Measurements from ENCODE around the gene SUN2.

Gene SUN2

GRCh38 chr22:38735126-38735464, 20.7 kb downstream of the SUN2 start:
- H3K79me2 ChIP-seq (ENCODE audit: control insufficient read depth, insufficient read depth, low read length), result no peaks in the 10 kb centered on the region
- H3K9ac ChIP-seq (ENCODE audit: low read length), result no peak overlapping the region
- no peak overlapping the region for H4K5ac ChIP-seq (ENCODE audit: low read length)
- no peak overlapping the region for H3K18ac ChIP-seq (ENCODE audit: low read length)
- no peak overlapping the region for H3K56ac ChIP-seq (ENCODE audit: low read length)
- no CpG with 5 or more reads among the region's 7 CpGs for WGBS (ENCODE audit: extremely low coverage, insufficient coverage, low lambda C conversion rate)
- peaks cover 18% of the 10 kb centered on the region for H3K36me3 ChIP-seq (ENCODE audit: control insufficient read depth, insufficient read depth, low read length)
- no peak overlapping the region for H3K27ac ChIP-seq (ENCODE audit: low read depth, low read length)
- no peak overlapping the region for H4K8ac ChIP-seq (ENCODE audit: low read depth, low read length)
- H3K27me3 ChIP-seq (ENCODE audit: insufficient read depth, low read length, poor library complexity), result no peaks in the 10 kb centered on the region
- H3K79me1 ChIP-seq (ENCODE audit: low read length), result no peaks in the 10 kb centered on the region
- no peaks in the 10 kb centered on the region for H3K4me1 ChIP-seq (ENCODE audit: control insufficient read depth, low read depth, low read length)
- H2BK5ac ChIP-seq (ENCODE audit: low read length), result no peak overlapping the region
- H3K4ac ChIP-seq (ENCODE audit: low read depth, low read length), result no peak overlapping the region
- no peak overlapping the region for H2BK15ac ChIP-seq (replicated peaks; ENCODE audit: low read depth)
- H2BK120ac ChIP-seq (ENCODE audit: low read depth, low read length), result no peak overlapping the region
- DNase-seq, result no peak
- H3K4me3 ChIP-seq (ENCODE audit: low read length), result no peak overlapping the region
- H3K4me2 ChIP-seq (ENCODE audit: low read length), result no peak overlapping the region
- H3K23ac ChIP-seq (ENCODE audit: low read length), result no peak overlapping the region
- H2AK5ac ChIP-seq (ENCODE audit: low read length), result no peak overlapping the region

- no peaks in the 10 kb centered on the region for H3K27me3 ChIP-seq (ENCODE audit: insufficient read depth, low read length, poor library complexity)
- no peak overlapping the region for H2BK15ac ChIP-seq (replicated peaks; ENCODE audit: low read depth)
- no peaks in the 10 kb centered on the region for H3K79me1 ChIP-seq (ENCODE audit: low read length)
- no peak overlapping the region for H3K18ac ChIP-seq (ENCODE audit: low read length)
- H3K4ac ChIP-seq (ENCODE audit: low read depth, low read length), result no peak overlapping the region
- H3K56ac ChIP-seq (ENCODE audit: low read length), result no peak overlapping the region
- H2BK120ac ChIP-seq (ENCODE audit: low read depth, low read length), result no peak overlapping the region
- no CpG with 5 or more reads among the region's 13 CpGs for WGBS (ENCODE audit: extremely low coverage, insufficient coverage, low lambda C conversion rate)
- H2AK5ac ChIP-seq (ENCODE audit: low read length), result no peak overlapping the region
- no peak overlapping the region for H3K27ac ChIP-seq (ENCODE audit: low read depth, low read length)
- no peak overlapping the region for H4K5ac ChIP-seq (ENCODE audit: low read length)
- no peaks in the 10 kb centered on the region for H3K79me2 ChIP-seq (ENCODE audit: control insufficient read depth, insufficient read depth, low read length)
- no peak overlapping the region for H3K4me2 ChIP-seq (ENCODE audit: low read length)
- H3K4me3 ChIP-seq (ENCODE audit: low read length), result no peak overlapping the region
- no peaks in the 10 kb centered on the region for H3K4me1 ChIP-seq (ENCODE audit: control insufficient read depth, low read depth, low read length)
- DNase-seq, result no peak
- peaks cover 18% of the 10 kb centered on the region for H3K36me3 ChIP-seq (ENCODE audit: control insufficient read depth, insufficient read depth, low read length)
- no peak overlapping the region for H4K8ac ChIP-seq (ENCODE audit: low read depth, low read length)
- no peak overlapping the region for H3K23ac ChIP-seq (ENCODE audit: low read length)
- H2BK5ac ChIP-seq (ENCODE audit: low read length), result no peak overlapping the region
- no peak overlapping the region for H3K9ac ChIP-seq (ENCODE audit: low read length)
Observed at GRCh38 chr22:38734421-38735100, 21.2 kb downstream of the SUN2 start.

- no peaks in the 10 kb centered on the region for H3K79me2 ChIP-seq (ENCODE audit: control insufficient read depth, insufficient read depth, low read length)
- H2BK5ac ChIP-seq (ENCODE audit: low read length), result no peak overlapping the region
- H2BK15ac ChIP-seq (replicated peaks; ENCODE audit: low read depth), result no peak overlapping the region
- H3K56ac ChIP-seq (ENCODE audit: low read length), result no peak overlapping the region
- H3K79me1 ChIP-seq (ENCODE audit: low read length), result no peaks in the 10 kb centered on the region
- H3K4ac ChIP-seq (ENCODE audit: low read depth, low read length), result no peak overlapping the region
- no peak overlapping the region for H4K8ac ChIP-seq (ENCODE audit: low read depth, low read length)
- no CpG with 5 or more reads among the region's 8 CpGs for WGBS (ENCODE audit: extremely low coverage, insufficient coverage, low lambda C conversion rate)
- H4K5ac ChIP-seq (ENCODE audit: low read length), result no peak overlapping the region
- H2AK5ac ChIP-seq (ENCODE audit: low read length), result no peak overlapping the region
- no peak overlapping the region for H3K9ac ChIP-seq (ENCODE audit: low read length)
- no peak overlapping the region for H3K18ac ChIP-seq (ENCODE audit: low read length)
- DNase-seq, result no peak
- H3K4me3 ChIP-seq (ENCODE audit: low read length), result no peak overlapping the region
- H2BK120ac ChIP-seq (ENCODE audit: low read depth, low read length), result no peak overlapping the region
- H3K23ac ChIP-seq (ENCODE audit: low read length), result no peak overlapping the region
- no peaks in the 10 kb centered on the region for H3K27me3 ChIP-seq (ENCODE audit: insufficient read depth, low read length, poor library complexity)
- no peak overlapping the region for H3K27ac ChIP-seq (ENCODE audit: low read depth, low read length)
- H3K4me1 ChIP-seq (ENCODE audit: control insufficient read depth, low read depth, low read length), result no peaks in the 10 kb centered on the region
- H3K4me2 ChIP-seq (ENCODE audit: low read length), result no peak overlapping the region
- H3K36me3 ChIP-seq (ENCODE audit: control insufficient read depth, insufficient read depth, low read length), result peaks cover 11% of the 10 kb centered on the region
Observed at GRCh38 chr22:38733724-38734381, 21.9 kb downstream of the SUN2 start.

- WGBS (ENCODE audit: extremely low coverage, insufficient coverage, low lambda C conversion rate), result no CpG with 5 or more reads among the region's 4 CpGs
Observed at GRCh38 chr22:38733329-38733723, 22.5 kb downstream of the SUN2 start.

GRCh38 chr22:38732251-38732815, 23.5 kb downstream of the SUN2 start:
- no peak overlapping the region for H3K4ac ChIP-seq (ENCODE audit: low read depth, low read length)
- H3K18ac ChIP-seq (ENCODE audit: low read length), result no peak overlapping the region
- no peak overlapping the region for H3K4me2 ChIP-seq (ENCODE audit: low read length)
- H3K4me1 ChIP-seq (ENCODE audit: control insufficient read depth, low read depth, low read length), result no peaks in the 10 kb centered on the region
- no CpG with 5 or more reads among the region's 13 CpGs for WGBS (ENCODE audit: extremely low coverage, insufficient coverage, low lambda C conversion rate)
- no peak overlapping the region for H4K5ac ChIP-seq (ENCODE audit: low read length)
- no peak overlapping the region for H3K56ac ChIP-seq (ENCODE audit: low read length)
- no peak overlapping the region for H2BK5ac ChIP-seq (ENCODE audit: low read length)
- H2BK15ac ChIP-seq (replicated peaks; ENCODE audit: low read depth), result no peak overlapping the region
- no peak overlapping the region for H3K4me3 ChIP-seq (ENCODE audit: low read length)
- H3K23ac ChIP-seq (ENCODE audit: low read length), result no peak overlapping the region
- H3K79me2 ChIP-seq (ENCODE audit: control insufficient read depth, insufficient read depth, low read length), result no peaks in the 10 kb centered on the region
- H3K9ac ChIP-seq (ENCODE audit: low read length), result no peak overlapping the region
- H3K79me1 ChIP-seq (ENCODE audit: low read length), result no peaks in the 10 kb centered on the region
- no peak overlapping the region for H3K27ac ChIP-seq (ENCODE audit: low read depth, low read length)
- DNase-seq, result no peak
- no peak overlapping the region for H4K8ac ChIP-seq (ENCODE audit: low read depth, low read length)
- no peaks in the 10 kb centered on the region for H3K27me3 ChIP-seq (ENCODE audit: insufficient read depth, low read length, poor library complexity)
- H3K36me3 ChIP-seq (ENCODE audit: control insufficient read depth, insufficient read depth, low read length), result peaks cover 13% of the 10 kb centered on the region
- H2AK5ac ChIP-seq (ENCODE audit: low read length), result no peak overlapping the region
- H2BK120ac ChIP-seq (ENCODE audit: low read depth, low read length), result no peak overlapping the region

More at GRCh38 chr22:38733329-38733723, 22.5 kb downstream of the SUN2 start:
- H3K27me3 ChIP-seq (ENCODE audit: insufficient read depth, low read length, poor library complexity), result no peaks in the 10 kb centered on the region
- H3K4me1 ChIP-seq (ENCODE audit: control insufficient read depth, low read depth, low read length), result no peaks in the 10 kb centered on the region
- no peak overlapping the region for H3K56ac ChIP-seq (ENCODE audit: low read length)
- no peak overlapping the region for H4K5ac ChIP-seq (ENCODE audit: low read length)
- H3K18ac ChIP-seq (ENCODE audit: low read length), result no peak overlapping the region
- H2AK5ac ChIP-seq (ENCODE audit: low read length), result no peak overlapping the region
- no peak overlapping the region for H3K23ac ChIP-seq (ENCODE audit: low read length)
- H3K79me2 ChIP-seq (ENCODE audit: control insufficient read depth, insufficient read depth, low read length), result no peaks in the 10 kb centered on the region
- no peak overlapping the region for H3K9ac ChIP-seq (ENCODE audit: low read length)
- H2BK120ac ChIP-seq (ENCODE audit: low read depth, low read length), result no peak overlapping the region
- no peak overlapping the region for H2BK5ac ChIP-seq (ENCODE audit: low read length)
- no peak overlapping the region for H2BK15ac ChIP-seq (replicated peaks; ENCODE audit: low read depth)
- H3K4ac ChIP-seq (ENCODE audit: low read depth, low read length), result no peak overlapping the region
- no peak overlapping the region for H3K4me3 ChIP-seq (ENCODE audit: low read length)
- H3K27ac ChIP-seq (ENCODE audit: low read depth, low read length), result no peak overlapping the region
- no peak for DNase-seq
- H4K8ac ChIP-seq (ENCODE audit: low read depth, low read length), result no peak overlapping the region
- peaks cover 10% of the 10 kb centered on the region for H3K36me3 ChIP-seq (ENCODE audit: control insufficient read depth, insufficient read depth, low read length)
- H3K4me2 ChIP-seq (ENCODE audit: low read length), result no peak overlapping the region
- H3K79me1 ChIP-seq (ENCODE audit: low read length), result no peaks in the 10 kb centered on the region

Data from mesendoderm (in vitro differentiated cells).